CD8-positive, alpha-beta memory T cell (primary cell): ENCODE measurements around the gene INHBB. TPM values are rescaled to one million over a fixed set of nuclear protein-coding genes. Genes with fewer than 3 reads are reported as not detected.
"Not testable (repeated sequence)": the region's sequence is repeated elsewhere in the genome, so short reads cannot be mapped to it uniquely, and the experiment has no call there.

Source experiments
- CTCF ChIA-PET: fragments of 350-600 bp; sonication (Branson Sonifier 250); formaldehyde crosslinking; loops from one replicate; lab custom pipeline; 2021; ENCODE audit warnings: antibody characterized with exemption; lab: Charles Lee
- POLR2A ChIA-PET: fragments of 350-600 bp; sonication (Branson Sonifier 250); formaldehyde crosslinking; loops from one replicate; lab custom pipeline; 2021; ENCODE audit warnings: antibody characterized with exemption; lab: Charles Lee
- DNase-seq, 5 donors: peaks; one replicate each; pipeline versions ENCODE4 v3.0.0 to v3.0.0-alpha.2; 2020 to 2022; ENCODE audit warnings: mixed read lengths in 1 of 5
- H3K27ac ChIP-seq: one replicate; pipeline ENCODE4 v1.7.0; 2013; ENCODE audit warnings: low read depth, mild to moderate bottlenecking, low read length, moderate library complexity
- H3K27me3 ChIP-seq: 2 replicates; pipeline ENCODE4 v1.7.0; 2013; ENCODE audit warnings: low read length, mild to moderate bottlenecking; ENCODE audit not compliant: insufficient read depth, poor library complexity, severe bottlenecking
- H3K36me3 ChIP-seq: 2 replicates; pipeline ENCODE4 v1.7.0; 2013; ENCODE audit warnings: mild to moderate bottlenecking, low read length, moderate library complexity; ENCODE audit not compliant: insufficient read depth
- H3K4me1 ChIP-seq: 2 replicates; pipeline ENCODE4 v1.7.0; 2013; ENCODE audit warnings: mild to moderate bottlenecking, low read length, moderate library complexity; ENCODE audit not compliant: insufficient read depth
- H3K4me3 ChIP-seq: 2 replicates; pipeline ENCODE4 v1.7.0; 2013; ENCODE audit warnings: mild to moderate bottlenecking, low read length
- H3K9me3 ChIP-seq: 2 replicates; pipeline ENCODE4 v1.7.0; 2013; ENCODE audit warnings: mild to moderate bottlenecking, low read length
- H3K27ac Mint-ChIP-seq, 8 donors: one replicate each; pipeline ENCODE4 v1.8.0; 2020 to 2021; ENCODE audit warnings: mixed read lengths in 8 of 8, mild to moderate bottlenecking in 6 of 8, inconsistent platforms in 3 of 8, moderate library complexity in 3 of 8
- H3K27me3 Mint-ChIP-seq, 2 donors: one replicate each; pipeline ENCODE4 v1.8.0; 2020 to 2021; ENCODE audit warnings: mixed read lengths in 2 of 2, mild to moderate bottlenecking in 1 of 2, moderate library complexity in 1 of 2
- H3K36me3 Mint-ChIP-seq, 3 donors: one replicate each; pipeline ENCODE4 v1.8.0; 2020 to 2021; ENCODE audit warnings: mixed read lengths in 3 of 3, inconsistent platforms in 1 of 3, mild to moderate bottlenecking in 1 of 3
- H3K4me1 Mint-ChIP-seq, 3 donors: one replicate each; pipeline ENCODE4 v1.8.0; 2020 to 2021; ENCODE audit warnings: mixed read lengths in 3 of 3, inconsistent platforms in 1 of 3, mild to moderate bottlenecking in 1 of 3
- H3K4me3 Mint-ChIP-seq, 7 donors: one replicate each; pipeline ENCODE4 v1.8.0; 2020 to 2021; ENCODE audit warnings: mixed read lengths in 7 of 7, mild to moderate bottlenecking in 6 of 7, moderate library complexity in 4 of 7, inconsistent platforms in 2 of 7
- H3K9me3 Mint-ChIP-seq, 5 donors: one replicate each; pipeline ENCODE4 v1.8.0; 2020 to 2022; ENCODE audit warnings: mixed read lengths in 5 of 5, mild to moderate bottlenecking in 3 of 5, moderate library complexity in 2 of 5, inconsistent platforms in 1 of 5
- polyA plus RNA-seq: library from polyadenylated mRNA; unstranded; fragments of 300-500 nt; fragmentation: Illumina TruSeq; gene quantifications from one replicate; pipeline ENCODE4 v1.2.3, GENCODE V29; 2021
- total RNA-seq, 2 experiments: library from RNA; stranded (reverse); gene quantifications; one replicate each; pipeline ENCODE4 v1.2.3, GENCODE V29; 2021

The INHBB gene
- total and polyA plus RNA-seq, 3 experiments from 2014 or later, result not detected

GRCh38 chr2:120317180-120317533 is 28.8 kb upstream of the INHBB start:
- H3K36me3 Mint-ChIP-seq, result no peaks in the 10 kb centered on the region
- POLR2A ChIA-PET, result no interaction called here
- CTCF ChIA-PET, result no interaction called here

GRCh38 chr2:120317916-120318315 is 28.0 kb upstream of the INHBB start:
- no peaks in the 10 kb centered on the region for H3K36me3 Mint-ChIP-seq
- Histone ChIP-seq H3K27ac (no peak overlapping the region), H3K27me3 (peaks cover 3% of the 10 kb centered on the region), H3K9me3 (no peaks in the 10 kb centered on the region), H3K4me1 (peaks cover 6% of the 10 kb centered on the region), H3K36me3 (no peaks in the 10 kb centered on the region), H3K4me3 (no peak overlapping the region)
- ChIA-PET CTCF (interaction anchor here (1.0 kb wide), 1 partner anchor 209 kb away, joined by 3 read pairs; no protein-coding TSS in a partner anchor), POLR2A (no interaction called here)
- H3K4me1 Mint-ChIP-seq, result peaks cover 12 to 24% (median 16%) of the 10 kb centered on the region in 3 donors
- H3K9me3 Mint-ChIP-seq, result peaks cover 0 to 2% (median 0%) of the 10 kb centered on the region in 5 donors
- H3K27me3 Mint-ChIP-seq, result peaks cover 8 to 11% of the 10 kb centered on the region in 2 donors
- DNase-seq, result no peak
- H3K27ac Mint-ChIP-seq, result no peak overlapping the region
- H3K4me3 Mint-ChIP-seq, result no peak overlapping the region

More at GRCh38 chr2:120317180-120317533, 28.8 kb upstream of the INHBB start:
- Mint-ChIP-seq H3K4me1 (peaks cover 16 to 29% (median 19%) of the 10 kb centered on the region in 3 donors), H3K27me3 (peaks cover 8 to 11% of the 10 kb centered on the region in 2 donors), H3K27ac (no peak overlapping the region), H3K9me3 (no peaks in the 10 kb centered on the region), H3K4me3 (no peak overlapping the region)
- H3K27ac ChIP-seq, result no peak overlapping the region
- H3K9me3 ChIP-seq, result no peaks in the 10 kb centered on the region
- H3K4me3 ChIP-seq, result no peak overlapping the region
- no peak for DNase-seq
- H3K27me3 ChIP-seq, result peaks cover 3% of the 10 kb centered on the region
- H3K4me1 ChIP-seq, result peaks cover 9% of the 10 kb centered on the region
- no peaks in the 10 kb centered on the region for H3K36me3 ChIP-seq

- Mint-ChIP-seq H3K27ac (peak overlapping the region in 1 of 8 donors; percentile 72), H3K36me3 (no peaks in the 10 kb centered on the region), H3K4me1 (peaks cover 6 to 18% (median 10%) of the 10 kb centered on the region in 3 donors), H3K4me3 (no peak overlapping the region), H3K27me3 (peaks cover 7 to 11% of the 10 kb centered on the region in 2 donors), H3K9me3 (peaks cover 0 to 2% (median 0%) of the 10 kb centered on the region in 5 donors)
- ChIA-PET POLR2A (no interaction called here), CTCF (interaction anchor here (1.0 kb wide), 1 partner anchor 209 kb away, joined by 3 read pairs; no protein-coding TSS in a partner anchor)
- Histone ChIP-seq H3K36me3 (no peaks in the 10 kb centered on the region), H3K4me3 (no peak overlapping the region), H3K27ac (no peak overlapping the region), H3K9me3 (no peaks in the 10 kb centered on the region), H3K27me3 (peaks cover 3% of the 10 kb centered on the region), H3K4me1 (peaks cover 5% of the 10 kb centered on the region)
- no peak for DNase-seq
Observed at GRCh38 chr2:120318626-120319025, 27.3 kb upstream of the INHBB start.

- Histone ChIP-seq H3K9me3 (no peaks in the 10 kb centered on the region), H3K27ac (no peak overlapping the region), H3K27me3 (peaks cover 3% of the 10 kb centered on the region), H3K4me3 (no peak overlapping the region), H3K4me1 (peaks cover 5% of the 10 kb centered on the region), H3K36me3 (no peaks in the 10 kb centered on the region)
- peaks cover 2 to 11% of the 10 kb centered on the region in 2 donors for H3K27me3 Mint-ChIP-seq
- ChIA-PET POLR2A (no interaction called here), CTCF (no interaction called here)
- H3K4me3 Mint-ChIP-seq, result no peak overlapping the region
- peaks cover 5 to 17% (median 10%) of the 10 kb centered on the region in 3 donors for H3K4me1 Mint-ChIP-seq
- H3K36me3 Mint-ChIP-seq, result no peaks in the 10 kb centered on the region
- H3K9me3 Mint-ChIP-seq, result peaks cover 0 to 2% (median 0%) of the 10 kb centered on the region in 5 donors
- DNase-seq, result no peak
- peak overlapping the region in 1 of 8 donors; percentile 72 for H3K27ac Mint-ChIP-seq
Observed at GRCh38 chr2:120319123-120319522, 26.8 kb upstream of the INHBB start.

GRCh38 chr2:120319686-120320317 is 26.1 kb upstream of the INHBB start:
- ChIA-PET CTCF (no interaction called here), POLR2A (no interaction called here)
- Histone ChIP-seq H3K4me1 (no peaks in the 10 kb centered on the region), H3K27ac (no peak overlapping the region), H3K9me3 (no peaks in the 10 kb centered on the region), H3K36me3 (no peaks in the 10 kb centered on the region), H3K27me3 (peaks cover 3% of the 10 kb centered on the region), H3K4me3 (no peak overlapping the region)
- Mint-ChIP-seq H3K27me3 (peaks cover 0 to 8% of the 10 kb centered on the region in 2 donors), H3K4me1 (peaks cover 0 to 10% (median 8%) of the 10 kb centered on the region in 3 donors), H3K36me3 (no peaks in the 10 kb centered on the region), H3K9me3 (peaks cover 0 to 2% (median 0%) of the 10 kb centered on the region in 5 donors), H3K27ac (no peak overlapping the region), H3K4me3 (no peak overlapping the region)
- no peak for DNase-seq

GRCh38 chr2:120320318-120320851 is 25.6 kb upstream of the INHBB start:
- peaks cover 0 to 2% (median 0%) of the 10 kb centered on the region in 5 donors for H3K9me3 Mint-ChIP-seq
- Histone ChIP-seq H3K4me1 (no peaks in the 10 kb centered on the region), H3K36me3 (no peaks in the 10 kb centered on the region), H3K9me3 (no peaks in the 10 kb centered on the region), H3K27me3 (peaks cover 3% of the 10 kb centered on the region), H3K27ac (no peak overlapping the region), H3K4me3 (no peak overlapping the region)
- H3K36me3 Mint-ChIP-seq, result no peaks in the 10 kb centered on the region
- peaks cover 0 to 6% (median 4%) of the 10 kb centered on the region in 3 donors for H3K4me1 Mint-ChIP-seq
- H3K4me3 Mint-ChIP-seq, result no peak overlapping the region
- DNase-seq, result no peak
- POLR2A ChIA-PET, result no interaction called here
- H3K27ac Mint-ChIP-seq, result peak overlapping the region in 1 of 8 donors; percentile 52
- CTCF ChIA-PET, result no interaction called here
- peaks cover 0 to 3% of the 10 kb centered on the region in 2 donors for H3K27me3 Mint-ChIP-seq

- H3K9me3 Mint-ChIP-seq, H3K9me3 ChIP-seq, H3K4me1 ChIP-seq, H3K27me3 ChIP-seq, CTCF ChIA-PET, H3K36me3 Mint-ChIP-seq, H3K27me3 Mint-ChIP-seq, H3K36me3 ChIP-seq, H3K27ac ChIP-seq, DNase-seq, H3K4me3 Mint-ChIP-seq, POLR2A ChIA-PET, H3K4me3 ChIP-seq, H3K4me1 Mint-ChIP-seq: not testable (repeated sequence)
- H3K27ac Mint-ChIP-seq, result peak overlapping the region in 1 of 8 donors; percentile 3
Observed at GRCh38 chr2:120320887-120321556, 24.9 kb upstream of the INHBB start.
